Stomach (tissue), 19 donors: ENCODE results near the gene CSNK2B. TPM values are rescaled to one million over a fixed set of nuclear protein-coding genes. Genes with fewer than 3 reads are reported as not detected.
A peak's percentile ranks its signal among the peaks of the same experiment; 100 is the strongest.

ENCODE experiments used
- DNase-seq, 2 donors: peaks; one replicate each; pipeline versions ENCODE4 v3.0.0 to v3.0.0-alpha.2; 2013 to 2019
- H3K27ac ChIP-seq, 5 donors: fragments of 200-600 bp in 4 of 5; sonication (generic) in 4 of 5; one replicate each; pipeline ENCODE4 v1.5.1; 2013 to 2019; ENCODE audit warnings: mild to moderate bottlenecking in 1 of 5, moderate library complexity in 1 of 5
- H3K27me3 ChIP-seq, 3 donors: fragments of 200-600 bp; sonication (generic); one replicate each; pipeline ENCODE4 v1.5.1; 2017 to 2019; ENCODE audit warnings: mixed run types in 1 of 3
- H3K36me3 ChIP-seq, 4 donors: fragments of 200-600 bp; sonication (generic); 1 replicate in 3 of 4; 2 replicates in 1 of 4; pipeline ENCODE4 v1.5.1; 2016 to 2019
- H3K4me1 ChIP-seq, 4 donors: fragments of 200-600 bp; sonication (generic); one replicate each; pipeline ENCODE4 v1.5.1; 2016 to 2019
- H3K4me3 ChIP-seq, 4 donors: fragments of 200-600 bp; sonication (generic) in 3 of 4; one replicate each; pipeline ENCODE4 v1.5.1; 2016 to 2019; ENCODE audit warnings: mild to moderate bottlenecking in 1 of 4
- H3K9me3 ChIP-seq, 4 donors: fragments of 200-600 bp; sonication (generic); one replicate each; pipeline ENCODE4 v1.5.1; 2016 to 2019
- EP300 ChIP-seq: sonication (generic); formaldehyde crosslinking; IDR thresholded peaks from one replicate; pipeline ENCODE4 v1.6.1; 2017; ENCODE audit warnings: antibody characterized with exemption
- POLR2A ChIP-seq, 4 donors: fragments of 450-650 bp; IDR thresholded peaks; one replicate each; pipeline ENCODE4 v1.6.1; 2016; ENCODE audit warnings: antibody characterized with exemption in 4 of 4, control low read depth in 2 of 4, mild to moderate bottlenecking in 1 of 4, moderate library complexity in 1 of 4
- POLR2AphosphoS5 ChIP-seq, 3 donors: sonication (generic); formaldehyde crosslinking; IDR thresholded peaks; one replicate each; pipeline ENCODE4 v1.6.1; 2016; ENCODE audit warnings: antibody characterized with exemption in 3 of 3
- WGBS, 5 donors: extraction: QIAGEN DNeasy Blood & Tissue Kit in 3 of 5; methylation state at CpG; one replicate each; pipeline versions ENCODE4 v1.1.5 to v1.1.7; 2013 to 2018; 5-methylcytosine and 5-hydroxymethylcytosine counted together
- intact Hi-C: fragments of 100-400 bp; cut with DNase I; formaldehyde crosslinking; loops from one replicate; pipeline ENCODE4 v1.15.1; 2023; ENCODE audit warnings: low total_unique reads
- long read RNA-seq, 10 donors: transcript quantifications; one replicate each; lab custom pipeline, GENCODE V29; 2026
- polyA plus RNA-seq, 3 donors: library from polyadenylated mRNA; stranded (reverse); fragments of 200-250 nt; gene quantifications; one replicate each; pipeline ENCODE4 v1.2.3, GENCODE V29; 2013
- total RNA-seq, 5 donors: library from RNA; depleted of rRNA; stranded (reverse); fragments of >200 nt; gene quantifications; one replicate each; pipeline versions ENCODE4 v1.1.0 to v1.2.3, GENCODE V29; 2014 to 2016
- TF ChIP-seq, protein P1 (sequence below), 7 experiments: fragments of 450-650 bp in 4 of 7; fragments of 200-600 bp in 3 of 7; sonication (generic) in 3 of 7; IDR thresholded peaks; one replicate each; pipeline ENCODE4 v1.5.1; 2016 to 2019; ENCODE audit warnings: antibody characterized with exemption in 7 of 7, control low read depth in 2 of 7, mild to moderate bottlenecking in 1 of 7
- donor health status: healthy with polysubstance abuse.
- donor health status: Bipolar disorder and iron deficiency.
- donor health status: healthy.

The CSNK2B gene
- 100 to 1,000 TPM in 3 of 5 donors, 10 to 100 TPM in 2; 11.3 to 375 (median 142) TPM for total RNA-seq
- polyA plus RNA-seq = 100 to 1,000 TPM; 152 to 233 (median 181) TPM
- long read RNA-seq, donor 1, transcript CSNK2B-203 (7 exons, 948 nt) = major isoform, 18 of 18 reads
- long read RNA-seq, donor 1, partial matches to known transcripts = 0 of 18 reads
- long read RNA-seq, donor 1, other reads (novel, unspliced or antisense) = 0 of 18 reads
- long read RNA-seq, donor 2, transcript CSNK2B-203 (7 exons, 948 nt) = major isoform, 35 of 36 reads
- long read RNA-seq, donor 2, partial matches to known transcripts = 0 of 36 reads
- long read RNA-seq, donor 2, other reads (novel, unspliced or antisense) = 0 of 36 reads
- long read RNA-seq, donor 3, transcript CSNK2B-203 (7 exons, 948 nt) = major isoform, 25 of 26 reads
- long read RNA-seq, donor 3, partial matches to known transcripts = 0 of 26 reads
- long read RNA-seq, donor 3, other reads (novel, unspliced or antisense) = 0 of 26 reads
- long read RNA-seq, donor 4, transcript CSNK2B-203 (7 exons, 948 nt) = major isoform, 5 of 5 reads
- long read RNA-seq, donor 4, partial matches to known transcripts = 0 of 5 reads
- long read RNA-seq, donor 4, other reads (novel, unspliced or antisense) = 0 of 5 reads
- long read RNA-seq, donor 5, transcript CSNK2B-203 (7 exons, 948 nt) = major isoform, 61 of 63 reads
- long read RNA-seq, donor 5, partial matches to known transcripts = 0 of 63 reads
- long read RNA-seq, donor 5, other reads (novel, unspliced or antisense) = 0 of 63 reads
- long read RNA-seq, donor 6, transcript CSNK2B-203 (7 exons, 948 nt) = major isoform, 86 of 91 reads
- long read RNA-seq, donor 6, partial matches to known transcripts = 5 of 91 reads
- long read RNA-seq, donor 6, other reads (novel, unspliced or antisense) = 0 of 91 reads
- long read RNA-seq, donor 7, transcript CSNK2B-203 (7 exons, 948 nt) = major isoform, 47 of 48 reads
- long read RNA-seq, donor 7, partial matches to known transcripts = 0 of 48 reads
- long read RNA-seq, donor 7, other reads (novel, unspliced or antisense) = 0 of 48 reads
- long read RNA-seq, donor 8, transcript CSNK2B-203 (7 exons, 948 nt) = major isoform, 52 of 54 reads
- long read RNA-seq, donor 8, partial matches to known transcripts = 0 of 54 reads
- long read RNA-seq, donor 8, other reads (novel, unspliced or antisense) = 0 of 54 reads
- long read RNA-seq, donor 9, transcript CSNK2B-203 (7 exons, 948 nt) = major isoform, 50 of 67 reads
- long read RNA-seq, donor 9, partial matches to known transcripts = 16 of 67 reads
- long read RNA-seq, donor 9, other reads (novel, unspliced or antisense) = 0 of 67 reads
- long read RNA-seq, donor 10, transcript CSNK2B-203 (7 exons, 948 nt) = major isoform, 10 of 12 reads
- long read RNA-seq, donor 10, partial matches to known transcripts = 0 of 12 reads
- long read RNA-seq, donor 10, other reads (novel, unspliced or antisense) = 0 of 12 reads

DNA sequence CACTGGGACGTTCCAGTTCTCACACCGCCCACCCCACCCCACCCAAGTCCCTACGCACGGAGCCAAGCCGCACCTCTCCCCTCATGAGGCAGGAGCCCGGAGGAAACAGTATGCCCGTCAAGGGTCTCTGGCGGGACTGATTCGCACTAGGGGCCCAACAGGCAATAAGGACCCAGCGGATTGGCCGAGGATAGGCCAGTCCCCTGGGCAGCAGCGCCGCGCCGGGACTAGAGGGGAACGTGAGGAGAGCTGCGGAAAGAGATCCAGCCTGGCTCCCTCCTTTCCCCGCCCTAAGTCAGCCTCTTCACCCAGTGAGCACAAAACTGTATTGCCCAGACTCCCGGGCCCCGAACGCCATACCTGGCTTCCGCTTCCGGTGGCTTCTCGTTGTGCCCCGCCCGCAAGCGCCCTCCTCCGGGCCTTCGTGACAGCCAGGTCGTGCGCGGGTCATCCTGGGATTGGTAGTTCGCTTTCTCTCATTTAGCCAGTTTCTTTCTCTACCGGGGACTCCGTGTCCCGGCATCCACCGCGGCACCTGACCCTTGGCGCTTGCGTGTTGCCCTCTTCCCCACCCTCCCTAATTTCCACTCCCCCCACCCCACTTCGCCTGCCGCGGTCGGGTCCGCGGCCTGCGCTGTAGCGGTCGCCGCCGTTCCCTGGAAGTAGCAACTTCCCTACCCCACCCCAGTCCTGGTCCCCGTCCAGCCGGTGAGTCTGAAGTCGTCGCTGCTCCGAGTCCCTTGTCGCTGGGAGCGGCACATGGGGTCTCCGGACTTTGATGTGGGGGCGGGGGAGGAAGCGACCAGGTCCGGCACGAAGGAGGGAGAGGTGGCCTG lies at the start of gene CSNK2B:
TSS of gene CSNK2B (plus strand) at position 580 of the 836 bp plus-strand sequence. CDS start 752 bp downstream, outside the sequence.
- intact Hi-C loops = no loop called here
- Histone ChIP-seq H3K27me3 (no peaks in the 10 kb centered on the region), H3K4me3 (peak within 1 kb of the TSS; percentile 72 to 98 (median 90)), H3K27ac (peak within 1 kb of the TSS; percentile 94 to 98 (median 97)), H3K9me3 (no peaks in the 10 kb centered on the region), H3K36me3 (peaks cover 44 to 61% (median 58%) of the 10 kb centered on the region in 4 donors), H3K4me1 (peaks cover 34 to 71% (median 57%) of the 10 kb centered on the region in 4 donors)
- peak; percentile 71 to 95 (median 79) for TF ChIP-seq POLR2AphosphoS5 (IDR thresholded peaks at IDR 0.05)
- TF ChIP-seq, protein P1, sequence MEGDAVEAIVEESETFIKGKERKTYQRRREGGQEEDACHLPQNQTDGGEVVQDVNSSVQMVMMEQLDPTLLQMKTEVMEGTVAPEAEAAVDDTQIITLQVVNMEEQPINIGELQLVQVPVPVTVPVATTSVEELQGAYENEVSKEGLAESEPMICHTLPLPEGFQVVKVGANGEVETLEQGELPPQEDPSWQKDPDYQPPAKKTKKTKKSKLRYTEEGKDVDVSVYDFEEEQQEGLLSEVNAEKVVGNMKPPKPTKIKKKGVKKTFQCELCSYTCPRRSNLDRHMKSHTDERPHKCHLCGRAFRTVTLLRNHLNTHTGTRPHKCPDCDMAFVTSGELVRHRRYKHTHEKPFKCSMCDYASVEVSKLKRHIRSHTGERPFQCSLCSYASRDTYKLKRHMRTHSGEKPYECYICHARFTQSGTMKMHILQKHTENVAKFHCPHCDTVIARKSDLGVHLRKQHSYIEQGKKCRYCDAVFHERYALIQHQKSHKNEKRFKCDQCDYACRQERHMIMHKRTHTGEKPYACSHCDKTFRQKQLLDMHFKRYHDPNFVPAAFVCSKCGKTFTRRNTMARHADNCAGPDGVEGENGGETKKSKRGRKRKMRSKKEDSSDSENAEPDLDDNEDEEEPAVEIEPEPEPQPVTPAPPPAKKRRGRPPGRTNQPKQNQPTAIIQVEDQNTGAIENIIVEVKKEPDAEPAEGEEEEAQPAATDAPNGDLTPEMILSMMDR (IDR thresholded peaks at IDR 0.05) = peak in 1 of 7 experiments; percentile 25
- TF ChIP-seq POLR2A (IDR thresholded peaks at IDR 0.05) = no peak
- no peak for TF ChIP-seq EP300
- 0 to 1% (median 1%) methylated on average over 46 to 63 of the region's 63 CpGs for WGBS, 5 donors
- DNase-seq = peak; percentile 99

- no peak for DNase-seq
- no peaks in the 10 kb centered on the region for H3K36me3 ChIP-seq
- peaks cover 7 to 17% (median 7%) of the 10 kb centered on the region in 4 donors for H3K4me1 ChIP-seq
- H3K9me3 ChIP-seq = no peaks in the 10 kb centered on the region
- TF ChIP-seq EP300 (no peak), POLR2AphosphoS5 (IDR thresholded peaks at IDR 0.05) (no peak), POLR2A (IDR thresholded peaks at IDR 0.05) (no peak)
- TF ChIP-seq, protein P1 (IDR thresholded peaks at IDR 0.05) = no peak
- H3K27ac ChIP-seq = no peak overlapping the region
- 87 to 94% (median 92%) methylated on average over 2 of the region's 2 CpGs for WGBS, 5 donors
- intact Hi-C loops = no loop called here
- no peak overlapping the region for H3K4me3 ChIP-seq
- no peaks in the 10 kb centered on the region for H3K27me3 ChIP-seq
These were observed 48.9 kb upstream of the CSNK2B start for GRCh38 chr6:31617010-31617409.

DNA sequence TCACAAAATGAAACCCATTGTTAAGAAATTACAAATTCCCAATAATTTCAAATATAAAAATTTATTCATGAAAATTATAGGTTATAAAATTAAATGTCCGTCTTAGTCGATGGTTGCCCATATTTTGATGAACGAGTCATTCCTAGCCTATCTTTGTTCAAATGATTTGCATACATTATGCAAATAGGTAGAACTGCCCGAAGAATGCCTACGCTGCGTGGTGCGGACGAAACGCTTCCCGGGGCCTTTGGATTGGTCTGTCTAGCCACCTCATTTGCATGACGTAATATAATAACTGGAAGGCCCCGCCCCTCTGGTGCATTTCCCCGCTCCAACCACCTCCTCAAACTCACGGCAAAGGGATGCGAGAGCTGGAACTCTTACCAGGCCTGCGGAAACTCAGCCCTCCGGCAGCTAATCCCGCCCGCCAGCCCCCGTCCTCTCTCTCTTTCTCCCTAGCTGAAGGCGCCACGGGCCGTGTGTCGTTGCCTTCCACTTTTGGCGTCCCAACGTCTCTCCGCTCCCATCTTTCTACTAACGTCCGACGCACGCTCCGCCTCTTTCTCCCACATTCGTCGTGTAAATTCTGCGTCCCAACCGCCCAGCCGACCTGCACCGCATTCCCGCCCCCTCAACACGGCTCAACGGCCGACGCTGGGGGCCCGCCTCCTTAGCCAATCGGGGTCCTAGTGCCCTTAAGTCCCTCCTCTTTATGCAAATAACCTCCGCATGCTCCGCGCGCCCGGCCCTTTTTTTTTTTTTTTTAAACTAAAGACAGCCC lies 45.9 kb upstream of the CSNK2B start:
- H3K36me3 ChIP-seq = peaks cover 17 to 26% (median 23%) of the 10 kb centered on the region in 4 donors
- 0 to 1% (median 0%) methylated on average over 49 to 50 of the region's 50 CpGs for WGBS, 5 donors
- no peaks in the 10 kb centered on the region for H3K27me3 ChIP-seq
- peaks cover 16 to 28% (median 23%) of the 10 kb centered on the region in 4 donors for H3K4me1 ChIP-seq
- H3K4me3 ChIP-seq = peak overlapping the region; percentile 70 to 95 (median 90)
- intact Hi-C loops = no loop called here
- no peaks in the 10 kb centered on the region for H3K9me3 ChIP-seq
- peak overlapping the region; percentile 91 to 99 (median 98) for H3K27ac ChIP-seq
- DNase-seq = peak; percentile 97 to 100
- TF ChIP-seq EP300 (no peak), POLR2A (IDR thresholded peaks at IDR 0.05) (peak in 2 of 4 donors; percentile 82 to 95), POLR2AphosphoS5 (IDR thresholded peaks at IDR 0.05) (peak; percentile 52 to 93 (median 89))
- TF ChIP-seq, protein P1 (IDR thresholded peaks at IDR 0.05) = no peak
